SK-N-MC (cell line): Measurements from ENCODE around the gene KCNH1.

Source experiments
- DNase-seq: peaks from one replicate; pipeline ENCODE4 v3.0.0-alpha.2; 2011; ENCODE audit warnings: low read depth, low spot score
- H3K27ac ChIP-seq: fragments of 200-600 bp; sonication (generic); 2 replicates; pipeline ENCODE4 v1.5.1; 2016; ENCODE audit warnings: mixed run types
- H3K36me3 ChIP-seq: fragments of 200-600 bp; sonication (generic); 2 replicates; pipeline ENCODE4 v1.6.1; 2017; ENCODE audit warnings: antibody characterized with exemption, low read length, mixed read lengths; ENCODE audit not compliant: insufficient read depth
- H3K4me3 ChIP-seq: fragments of 200-600 bp; sonication (generic); 2 replicates; pipeline ENCODE4 v1.5.1; 2016
- H3K9ac ChIP-seq: fragments of 200-600 bp; sonication (generic); 2 replicates; pipeline ENCODE4 v1.8.0; 2017; ENCODE audit warnings: mixed run types, mixed read lengths; ENCODE audit not compliant: insufficient read length
- H3K9me3 ChIP-seq: fragments of 200-600 bp; sonication (generic); 2 replicates; pipeline ENCODE4 v1.6.1; 2017; ENCODE audit warnings: low read depth, mild to moderate bottlenecking, antibody characterized with exemption, low read length, moderate library complexity, mixed read lengths
- EZH2 ChIP-seq: fragments of 200-600 bp; sonication (generic); IDR thresholded peaks from one replicate; pipeline ENCODE4 v1.6.1; 2017; ENCODE audit warnings: antibody characterized with exemption
- FOXP2 ChIP-seq: optimal IDR thresholded peaks from 2 replicates; pipeline ENCODE3; 2011; ENCODE audit warnings: mild to moderate bottlenecking, moderate library complexity; ENCODE audit not compliant: insufficient read depth; ENCODE audit errors: extremely low read length, control extremely low read depth
- POLR2AphosphoS5 ChIP-seq: IDR thresholded peaks from 2 replicates; pipeline ENCODE4 v1.6.1; 2012; ENCODE audit warnings: mild to moderate bottlenecking, low read depth, low read length, borderline replicate concordance

Gene KCNH1

DNA sequence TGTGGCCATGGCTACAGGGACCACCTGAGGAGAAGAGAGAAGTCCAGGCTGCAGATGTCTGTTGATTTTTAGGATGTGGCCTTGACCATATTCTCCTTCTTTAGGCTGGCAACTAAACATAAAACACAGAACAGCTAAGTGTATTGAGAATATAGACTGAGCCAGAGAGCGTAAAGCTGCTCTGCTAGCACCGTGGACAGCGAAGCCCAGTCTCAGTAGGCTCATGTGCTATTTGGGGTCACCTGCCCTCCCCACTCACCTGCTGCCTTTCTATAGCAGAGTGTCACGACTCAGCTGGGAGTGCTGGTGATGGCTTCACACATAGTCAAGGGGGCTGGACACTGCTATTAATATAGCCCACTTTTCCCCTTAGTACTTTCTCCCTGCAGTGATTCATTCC is 278.5 kb downstream of the KCNH1 start:
- Histone ChIP-seq H3K9ac (no peak overlapping the region), H3K4me3 (no peak overlapping the region), H3K9me3 (no peaks in the 10 kb centered on the region), H3K27ac (no peak overlapping the region), H3K36me3 (no peaks in the 10 kb centered on the region)
- DNase-seq: no peak
- no peak for TF ChIP-seq POLR2AphosphoS5
- no peak for TF ChIP-seq FOXP2
- TF ChIP-seq EZH2: no peak

DNA sequence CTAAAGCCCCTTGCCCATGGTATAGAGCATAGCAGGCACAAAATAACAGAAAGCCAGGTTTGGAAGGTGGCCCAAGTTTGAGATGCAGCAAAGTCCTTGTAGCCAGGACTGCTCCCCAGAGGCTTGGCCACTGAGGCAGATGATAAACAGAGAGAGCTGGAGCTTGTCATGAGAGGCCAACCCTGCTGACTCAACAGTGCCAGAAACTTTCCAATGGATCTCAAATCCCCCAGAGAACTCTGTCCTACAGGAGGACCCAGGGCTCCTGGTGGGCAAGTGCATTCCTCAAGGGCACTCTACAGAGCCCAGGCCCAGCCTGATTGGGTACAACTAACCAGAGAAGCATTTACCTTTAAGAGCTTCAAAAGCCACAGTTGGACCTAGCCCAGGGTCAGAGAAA is 280.7 kb downstream of the KCNH1 start:
- Histone ChIP-seq H3K9ac (no peak overlapping the region), H3K9me3 (no peaks in the 10 kb centered on the region), H3K4me3 (no peak overlapping the region), H3K36me3 (no peaks in the 10 kb centered on the region), H3K27ac (no peak overlapping the region)
- TF ChIP-seq FOXP2 (no peak), POLR2AphosphoS5 (no peak), EZH2 (no peak)
- no peak for DNase-seq

GRCh38 chr1:210850556-210850955 is 283.4 kb downstream of the KCNH1 start:
- H3K27ac ChIP-seq: no peak overlapping the region
- no peak for TF ChIP-seq POLR2AphosphoS5
- TF ChIP-seq EZH2: no peak
- TF ChIP-seq FOXP2: no peak

GRCh38 chr1:210848474-210848873 is 285.5 kb downstream of the KCNH1 start:
- no peak overlapping the region for H3K27ac ChIP-seq
- no peaks in the 10 kb centered on the region for H3K36me3 ChIP-seq
- no peaks in the 10 kb centered on the region for H3K9me3 ChIP-seq
- no peak for DNase-seq
- H3K4me3 ChIP-seq: no peak overlapping the region
- TF ChIP-seq EZH2 (no peak), POLR2AphosphoS5 (no peak), FOXP2 (no peak)
- H3K9ac ChIP-seq: no peak overlapping the region

More at GRCh38 chr1:210850556-210850955, 283.4 kb downstream of the KCNH1 start:
- Histone ChIP-seq H3K9ac (no peak overlapping the region), H3K9me3 (no peaks in the 10 kb centered on the region), H3K36me3 (no peaks in the 10 kb centered on the region), H3K4me3 (no peak overlapping the region)
- DNase-seq: no peak

DNA sequence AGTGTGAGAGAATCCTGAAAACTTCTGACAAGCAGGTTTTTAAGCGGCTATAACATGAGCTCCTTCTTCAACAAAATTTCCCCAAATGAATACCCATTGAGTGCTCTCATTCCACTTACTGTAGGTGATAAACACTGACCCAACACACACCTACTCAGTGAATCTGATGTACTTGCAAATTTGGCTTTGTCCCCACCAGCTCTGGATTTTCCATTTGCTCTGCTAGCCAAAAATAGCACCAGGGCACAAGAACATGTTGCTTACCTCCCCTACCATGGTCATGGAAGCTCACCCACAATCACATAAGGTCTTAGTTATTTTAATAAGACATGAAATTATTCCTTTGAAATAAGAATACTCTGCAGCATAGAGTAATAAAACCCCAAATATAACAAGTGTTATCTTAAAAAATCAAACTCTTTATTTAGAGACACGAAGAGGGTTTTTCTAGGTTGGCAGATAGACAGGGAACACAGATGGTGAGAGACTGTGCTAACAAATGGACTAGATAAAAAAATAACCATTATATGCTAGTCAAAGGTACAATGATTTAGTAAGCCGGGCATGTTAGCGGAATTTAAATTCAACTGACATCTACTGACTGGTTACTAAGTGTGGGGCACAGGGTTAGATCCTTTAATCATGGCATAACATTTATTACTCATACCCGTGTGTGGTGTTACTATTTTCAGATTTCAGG is 291.9 kb downstream of the KCNH1 start:
- Histone ChIP-seq H3K36me3 (no peaks in the 10 kb centered on the region), H3K9ac (no peak overlapping the region), H3K27ac (no peak overlapping the region), H3K4me3 (no peak overlapping the region), H3K9me3 (no peaks in the 10 kb centered on the region)
- TF ChIP-seq POLR2AphosphoS5 (no peak), EZH2 (no peak), FOXP2 (no peak)
- no peak for DNase-seq

- Histone ChIP-seq H3K4me3 (no peak overlapping the region), H3K9ac (no peak overlapping the region), H3K36me3 (no peaks in the 10 kb centered on the region), H3K9me3 (no peaks in the 10 kb centered on the region), H3K27ac (no peak overlapping the region)
- TF ChIP-seq EZH2 (no peak), POLR2AphosphoS5 (no peak), FOXP2 (no peak)
- no peak for DNase-seq
Observed at GRCh38 chr1:210830034-210831028, 303.6 kb downstream of the KCNH1 start.

- Histone ChIP-seq H3K9me3 (no peaks in the 10 kb centered on the region), H3K4me3 (no peak overlapping the region), H3K9ac (no peak overlapping the region), H3K36me3 (no peaks in the 10 kb centered on the region), H3K27ac (no peak overlapping the region)
- DNase-seq: no peak
- TF ChIP-seq FOXP2 (no peak), EZH2 (no peak), POLR2AphosphoS5 (no peak)
Observed at GRCh38 chr1:210828996-210829596, 304.9 kb downstream of the KCNH1 start.

- Histone ChIP-seq H3K27ac (no peak overlapping the region), H3K36me3 (no peaks in the 10 kb centered on the region), H3K9ac (no peak overlapping the region), H3K9me3 (no peaks in the 10 kb centered on the region), H3K4me3 (no peak overlapping the region)
- DNase-seq: no peak
- TF ChIP-seq POLR2AphosphoS5 (no peak), EZH2 (no peak), FOXP2 (no peak)
Observed at GRCh38 chr1:210827481-210827880, 306.5 kb downstream of the KCNH1 start.
